Measurements from ENCODE around the gene KIAA1586.
"Not testable (repeated sequence)": the region's sequence is repeated elsewhere in the genome, so short reads cannot be mapped to it uniquely, and the experiment has no call there.

The KIAA1586 gene

GRCh38 chr6:57090458-57091067 is 44.1 kb downstream of the KIAA1586 start:
- not testable (repeated sequence) for H4K8ac ChIP-seq (ENCODE audit: low read depth, low read length); H3K79me1 ChIP-seq (ENCODE audit: low read length); H2AFZ ChIP-seq (ENCODE audit: insufficient read depth, low read length, poor library complexity); H3K18ac ChIP-seq (ENCODE audit: low read length); H4K12ac ChIP-seq (ENCODE audit: low read depth, low read length); H3K79me2 ChIP-seq (ENCODE audit: control insufficient read depth, insufficient read depth, low read length, poor library complexity); H2BK120ac ChIP-seq (ENCODE audit: insufficient read depth, low read length, poor library complexity); H3K36me3 ChIP-seq (ENCODE audit: control insufficient read depth in 1 of 2, insufficient read depth in 2 of 2, low read length in 2 of 2); H3K4me2 ChIP-seq (ENCODE audit: low read length); H3K27ac ChIP-seq (ENCODE audit: low read depth, low read length); H4K91ac ChIP-seq (ENCODE audit: low read depth, low read length); H3K27me3 ChIP-seq (ENCODE audit: insufficient read depth, low read length); H2BK5ac ChIP-seq (ENCODE audit: low read depth, low read length, poor library complexity); H3K9ac ChIP-seq (ENCODE audit: low read length); H3K4me3 ChIP-seq (ENCODE audit: low read depth, low read length); H3K14ac ChIP-seq (ENCODE audit: low read length); H3K23ac ChIP-seq (ENCODE audit: low read length); DNase-seq; H3K4ac ChIP-seq (ENCODE audit: low read depth, low read length); H2AK5ac ChIP-seq (ENCODE audit: low read length); H3K4me1 ChIP-seq (ENCODE audit: control insufficient read depth in 1 of 2, insufficient read depth in 2 of 2, low read length in 2 of 2); H2BK12ac ChIP-seq (ENCODE audit: low read length); H3K9me3 ChIP-seq (ENCODE audit: insufficient read depth, low read depth, low read length)
- no CpG with 5 or more reads among the region's 27 CpGs for WGBS (ENCODE audit: extremely low coverage, insufficient coverage, insufficient read length)

GRCh38 chr6:57091375-57091774 is 44.9 kb downstream of the KIAA1586 start:
- not testable (repeated sequence) for H3K23ac ChIP-seq (ENCODE audit: low read length); H4K91ac ChIP-seq (ENCODE audit: low read depth, low read length); H4K12ac ChIP-seq (ENCODE audit: low read depth, low read length); H2AK5ac ChIP-seq (ENCODE audit: low read length); H3K4me3 ChIP-seq (ENCODE audit: low read depth, low read length); H4K8ac ChIP-seq (ENCODE audit: low read depth, low read length); DNase-seq; H2AFZ ChIP-seq (ENCODE audit: insufficient read depth, low read length, poor library complexity); H2BK12ac ChIP-seq (ENCODE audit: low read length); H3K79me1 ChIP-seq (ENCODE audit: low read length); H3K36me3 ChIP-seq (ENCODE audit: control insufficient read depth in 1 of 2, insufficient read depth in 2 of 2, low read length in 2 of 2); H3K4me1 ChIP-seq (ENCODE audit: control insufficient read depth in 1 of 2, insufficient read depth in 2 of 2, low read length in 2 of 2); H3K18ac ChIP-seq (ENCODE audit: low read length); H3K27ac ChIP-seq (ENCODE audit: low read depth, low read length); H2BK5ac ChIP-seq (ENCODE audit: low read depth, low read length, poor library complexity); H3K9ac ChIP-seq (ENCODE audit: low read length); H3K9me3 ChIP-seq (ENCODE audit: insufficient read depth, low read depth, low read length); H3K14ac ChIP-seq (ENCODE audit: low read length); H2BK120ac ChIP-seq (ENCODE audit: insufficient read depth, low read length, poor library complexity); H3K27me3 ChIP-seq (ENCODE audit: insufficient read depth, low read length); H3K79me2 ChIP-seq (ENCODE audit: control insufficient read depth, insufficient read depth, low read length, poor library complexity)
- H3K4me2 ChIP-seq (ENCODE audit: low read length) = peak overlapping the region; percentile 24
- peak overlapping the region; percentile 55 for H3K4ac ChIP-seq (ENCODE audit: low read depth, low read length)
- WGBS (ENCODE audit: extremely low coverage, insufficient coverage, insufficient read length) = no CpG with 5 or more reads among the region's 7 CpGs

GRCh38 chr6:57094689-57095088 is 48.2 kb downstream of the KIAA1586 start:
- Histone ChIP-seq H3K18ac (ENCODE audit: low read length) (no peak overlapping the region), H3K27me3 (ENCODE audit: insufficient read depth, low read length) (no peaks in the 10 kb centered on the region), H2BK5ac (ENCODE audit: low read depth, low read length, poor library complexity) (no peak overlapping the region), H3K4me1 (ENCODE audit: control insufficient read depth in 1 of 2, insufficient read depth in 2 of 2, low read length in 2 of 2) (peaks cover 3% of the 10 kb centered on the region in 2 experiments), H3K4ac (ENCODE audit: low read depth, low read length) (no peak overlapping the region), H2AFZ (ENCODE audit: insufficient read depth, low read length, poor library complexity) (no peak overlapping the region), H3K9ac (ENCODE audit: low read length) (no peak overlapping the region), H3K9me3 (ENCODE audit: insufficient read depth, low read depth, low read length) (no peaks in the 10 kb centered on the region), H2BK12ac (ENCODE audit: low read length) (no peak overlapping the region), H3K4me3 (ENCODE audit: low read depth, low read length) (no peak overlapping the region), H2BK120ac (ENCODE audit: insufficient read depth, low read length, poor library complexity) (no peak overlapping the region), H3K79me1 (ENCODE audit: low read length) (peaks cover 5% of the 10 kb centered on the region), H3K79me2 (ENCODE audit: control insufficient read depth, insufficient read depth, low read length, poor library complexity) (peaks cover 3% of the 10 kb centered on the region), H3K23ac (ENCODE audit: low read length) (no peak overlapping the region), H3K14ac (ENCODE audit: low read length) (no peak overlapping the region), H3K36me3 (ENCODE audit: control insufficient read depth in 1 of 2, insufficient read depth in 2 of 2, low read length in 2 of 2) (peaks cover 5 to 7% of the 10 kb centered on the region in 2 experiments), H4K91ac (ENCODE audit: low read depth, low read length) (no peak overlapping the region), H4K12ac (ENCODE audit: low read depth, low read length) (no peak overlapping the region), H4K8ac (ENCODE audit: low read depth, low read length) (no peak overlapping the region), H3K4me2 (ENCODE audit: low read length) (no peak overlapping the region), H3K27ac (ENCODE audit: low read depth, low read length) (no peak overlapping the region), H2AK5ac (ENCODE audit: low read length) (no peak overlapping the region)
- no peak for DNase-seq
- no CpG with 5 or more reads among the region's 1 CpG for WGBS (ENCODE audit: extremely low coverage, insufficient coverage, insufficient read length)

GRCh38 chr6:57097596-57097995 is 51.1 kb downstream of the KIAA1586 start:
- Histone ChIP-seq H3K4me1 (ENCODE audit: control insufficient read depth in 1 of 2, insufficient read depth in 2 of 2, low read length in 2 of 2) (peaks cover 3% of the 10 kb centered on the region in 2 experiments), H3K9me3 (ENCODE audit: insufficient read depth, low read depth, low read length) (no peaks in the 10 kb centered on the region), H3K18ac (ENCODE audit: low read length) (no peak overlapping the region), H2BK12ac (ENCODE audit: low read length) (no peak overlapping the region), H3K23ac (ENCODE audit: low read length) (no peak overlapping the region), H2BK120ac (ENCODE audit: insufficient read depth, low read length, poor library complexity) (no peak overlapping the region), H3K79me1 (ENCODE audit: low read length) (peaks cover 2% of the 10 kb centered on the region), H2BK5ac (ENCODE audit: low read depth, low read length, poor library complexity) (no peak overlapping the region), H3K4me2 (ENCODE audit: low read length) (no peak overlapping the region), H2AK5ac (ENCODE audit: low read length) (no peak overlapping the region), H3K27me3 (ENCODE audit: insufficient read depth, low read length) (no peaks in the 10 kb centered on the region), H3K36me3 (ENCODE audit: control insufficient read depth in 1 of 2, insufficient read depth in 2 of 2, low read length in 2 of 2) (peaks cover 8 to 21% of the 10 kb centered on the region in 2 experiments), H3K9ac (ENCODE audit: low read length) (no peak overlapping the region), H4K8ac (ENCODE audit: low read depth, low read length) (no peak overlapping the region), H3K14ac (ENCODE audit: low read length) (no peak overlapping the region), H3K4ac (ENCODE audit: low read depth, low read length) (no peak overlapping the region), H3K4me3 (ENCODE audit: low read depth, low read length) (no peak overlapping the region), H4K12ac (ENCODE audit: low read depth, low read length) (no peak overlapping the region), H3K79me2 (ENCODE audit: control insufficient read depth, insufficient read depth, low read length, poor library complexity) (peaks cover 1% of the 10 kb centered on the region), H2AFZ (ENCODE audit: insufficient read depth, low read length, poor library complexity) (no peak overlapping the region), H4K91ac (ENCODE audit: low read depth, low read length) (no peak overlapping the region), H3K27ac (ENCODE audit: low read depth, low read length) (peak overlapping the region; percentile 65)
- DNase-seq = peak; percentile 10 to 63
- no CpG with 5 or more reads among the region's 1 CpG for WGBS (ENCODE audit: extremely low coverage, insufficient coverage, insufficient read length)

All from trophoblast cell (in vitro differentiated cells and primary cell).